Body of pancreas (tissue), 4 donors: ENCODE data around the gene PHACTR3. TPM values are rescaled to one million over a fixed set of nuclear protein-coding genes. Genes with fewer than 3 reads are reported as not detected.

Source experiments
- ATAC-seq: fragments of 150-250 bp; one replicate; pipeline ENCODE4 v1.9.1; 2016
- DNase-seq, 4 donors: peaks; one replicate each; pipeline ENCODE4 v3.0.0-alpha.2; 2019
- H3K27ac ChIP-seq, 4 donors: fragments of 200-600 bp; sonication (generic); 1 replicate in 3 of 4; 2 replicates in 1 of 4; pipeline versions ENCODE4 v1.5.1 to v1.6.1; 2016 to 2019; ENCODE audit warnings: mild to moderate bottlenecking in 1 of 4, mixed read lengths in 1 of 4, moderate library complexity in 1 of 4
- H3K27me3 ChIP-seq, 2 donors: fragments of 200-600 bp; sonication (generic); one replicate each; pipeline ENCODE4 v1.6.0; 2016; ENCODE audit warnings: mild to moderate bottlenecking in 1 of 2
- H3K36me3 ChIP-seq, 2 donors: fragments of 200-600 bp; sonication (generic); replicated peaks in 1 of 2; 2 replicates each; pipeline ENCODE4 v1.5.1; 2016; ENCODE audit warnings: low read depth in 2 of 2; ENCODE audit not compliant: insufficient read depth in 1 of 2
- H3K4me1 ChIP-seq: fragments of 200-600 bp; sonication (generic); one replicate; pipeline ENCODE4 v1.6.0; 2016
- H3K4me3 ChIP-seq, 2 donors: fragments of 200-600 bp; sonication (generic); 1 replicate in 1 of 2; 2 replicates in 1 of 2; pipeline ENCODE4 v1.5.1; 2016 to 2019
- H3K9me3 ChIP-seq, 3 donors: fragments of 200-600 bp; sonication (generic); 1 replicate in 2 of 3; 2 replicates in 1 of 3; pipeline ENCODE4 v1.5.1; 2016
- CTCF ChIP-seq, 7 experiments: fragments of 450-650 bp in 4 of 7; fragments of 200-600 bp in 3 of 7; sonication (generic) in 3 of 7; IDR thresholded peaks; one replicate each; pipeline ENCODE4 v1.5.1; 2016 to 2019; ENCODE audit warnings: antibody characterized with exemption in 7 of 7
- POLR2A ChIP-seq, 3 donors: fragments of 450-650 bp; IDR thresholded peaks; one replicate each; pipeline ENCODE4 v1.6.1; 2016; ENCODE audit warnings: antibody characterized with exemption in 3 of 3, mild to moderate bottlenecking in 2 of 3
- WGBS, 2 donors: methylation state at CpG; one replicate each; pipeline ENCODE4 v1.1.5; 2017; 5-methylcytosine and 5-hydroxymethylcytosine counted together
- intact Hi-C: fragments of 100-400 bp; cut with DNase I; formaldehyde crosslinking; loops from one replicate; pipeline ENCODE4 v1.15.1; 2023
- total RNA-seq, 2 donors: library from RNA; depleted of rRNA; stranded (reverse); fragments of >200 nt; gene quantifications; one replicate each; pipeline ENCODE4 v1.1.0, GENCODE V29; 2016

The PHACTR3 gene
- total RNA-seq, 2 donors from 2014 or later, result 0.52 to 0.66 TPM

- no peak overlapping the region for H3K27ac ChIP-seq
- 65 to 80% methylated on average over 17 to 21 of the region's 21 CpGs for WGBS, 2 donors
- intact Hi-C loops, result no loop called here
Observed at GRCh38 chr20:59813948-59814839, 209.9 kb downstream of the PHACTR3 start.

DNA sequence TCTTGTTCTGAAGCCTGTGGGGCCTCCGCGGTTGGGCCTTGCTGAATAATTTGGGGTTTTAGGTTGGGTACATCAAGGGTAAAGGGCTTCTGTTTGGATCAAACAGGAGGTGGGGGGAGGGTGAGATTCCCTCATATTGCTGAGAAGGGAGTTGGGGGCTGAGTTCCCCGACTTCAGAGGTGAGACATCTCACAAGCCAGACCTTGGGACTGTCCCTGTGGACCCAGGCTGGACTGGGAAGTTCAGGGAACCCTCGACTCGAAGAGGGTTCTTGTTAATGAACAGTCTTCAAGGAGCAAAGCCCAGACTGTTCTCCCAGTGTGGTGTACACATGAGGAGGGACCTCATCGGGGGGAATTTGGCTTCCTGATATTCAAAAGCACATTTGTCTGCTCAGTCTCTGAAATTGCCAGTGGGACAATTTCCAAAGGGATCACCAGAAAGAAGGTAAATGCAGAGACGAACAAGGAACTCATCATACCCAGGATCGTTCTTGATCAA lies 210.6 kb downstream of the PHACTR3 start:
- intact Hi-C loops, result no loop called here
- H3K9me3 ChIP-seq, result no peaks in the 10 kb centered on the region
- no peak for TF ChIP-seq POLR2A (IDR thresholded peaks at IDR 0.05)
- TF ChIP-seq CTCF (IDR thresholded peaks at IDR 0.05), result no peak
- no peaks in the 10 kb centered on the region for H3K4me1 ChIP-seq
- DNase-seq, result no peak
- H3K27ac ChIP-seq, result no peak overlapping the region
- H3K27me3 ChIP-seq, result no peaks in the 10 kb centered on the region
- H3K36me3 ChIP-seq, result no peaks in the 10 kb centered on the region
- 72 to 83% methylated on average over 8 of the region's 8 CpGs for WGBS, 2 donors
- H3K4me3 ChIP-seq, result no peak overlapping the region
- no peak for ATAC-seq

More at GRCh38 chr20:59813948-59814839, 209.9 kb downstream of the PHACTR3 start:
- no peaks in the 10 kb centered on the region for H3K36me3 ChIP-seq
- H3K4me3 ChIP-seq, result no peak overlapping the region
- H3K9me3 ChIP-seq, result no peaks in the 10 kb centered on the region
- no peak for ATAC-seq
- TF ChIP-seq CTCF (IDR thresholded peaks at IDR 0.05) (no peak), POLR2A (IDR thresholded peaks at IDR 0.05) (no peak)
- DNase-seq, result no peak
- no peaks in the 10 kb centered on the region for H3K4me1 ChIP-seq
- H3K27me3 ChIP-seq, result no peaks in the 10 kb centered on the region

DNA sequence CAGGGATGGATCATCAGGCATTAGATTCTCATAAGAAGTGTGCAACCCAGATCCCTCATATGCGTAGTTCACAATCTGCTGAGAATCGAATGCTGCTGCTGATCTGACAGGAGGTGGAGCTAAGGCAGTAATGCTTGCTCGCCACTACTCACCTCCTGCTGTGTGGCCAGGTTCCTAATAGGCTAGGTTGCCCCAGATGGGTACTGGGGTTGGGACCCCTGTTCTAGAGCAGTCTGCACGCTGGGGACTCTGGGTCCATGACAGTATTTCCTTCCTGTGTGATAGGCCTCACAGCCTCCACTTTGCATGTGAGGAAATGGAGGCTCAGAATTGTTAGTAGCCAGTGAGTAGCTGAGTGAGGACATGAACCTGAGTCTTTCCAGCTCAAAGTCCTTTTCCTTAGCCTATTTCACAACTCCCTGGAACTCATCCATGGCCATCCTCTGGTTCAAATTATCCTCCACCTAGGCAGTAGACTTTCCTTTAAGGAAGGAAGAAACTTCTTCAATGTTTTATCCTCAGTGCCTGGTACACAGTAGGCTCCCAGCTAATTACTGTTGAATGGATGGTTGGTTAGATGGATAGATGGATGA lies 211.9 kb downstream of the PHACTR3 start:
- ATAC-seq (no peak), DNase-seq (no peak)
- Histone ChIP-seq H3K27ac (no peak overlapping the region), H3K4me1 (no peaks in the 10 kb centered on the region), H3K4me3 (no peak overlapping the region), H3K9me3 (no peaks in the 10 kb centered on the region), H3K27me3 (no peaks in the 10 kb centered on the region), H3K36me3 (no peaks in the 10 kb centered on the region)
- no peak for TF ChIP-seq CTCF (IDR thresholded peaks at IDR 0.05)
- no peak for TF ChIP-seq POLR2A (IDR thresholded peaks at IDR 0.05)
- intact Hi-C loops, result no loop called here
- WGBS, 2 donors, result 89 to 95% methylated on average over 3 to 4 of the region's 4 CpGs

- Histone ChIP-seq H3K36me3 (no peaks in the 10 kb centered on the region), H3K27ac (no peak overlapping the region), H3K9me3 (no peaks in the 10 kb centered on the region), H3K27me3 (no peaks in the 10 kb centered on the region), H3K4me1 (no peaks in the 10 kb centered on the region), H3K4me3 (no peak overlapping the region)
- ATAC-seq, result no peak
- TF ChIP-seq POLR2A (IDR thresholded peaks at IDR 0.05) (no peak), CTCF (IDR thresholded peaks at IDR 0.05) (no peak)
- intact Hi-C loops, result no loop called here
- 65 to 73% methylated on average over 4 of the region's 4 CpGs for WGBS, 2 donors
- no peak for DNase-seq
Observed at GRCh38 chr20:59817406-59817805, 213.1 kb downstream of the PHACTR3 start.
